GM12878 (cell line): Measurements from ENCODE around the gene GRAMD1A. TPM values are rescaled to one million over a fixed set of nuclear protein-coding genes. Genes with fewer than 3 reads are reported as not detected.

Experiments
- EZH2 ChIP-seq: IDR thresholded peaks from 2 replicates; pipeline ENCODE4 v1.6.1; 2012; ENCODE audit warnings: low read depth, mild to moderate bottlenecking, control low read depth, inconsistent platforms, low read length, borderline replicate concordance; ENCODE audit not compliant: control insufficient read depth
- JUNB ChIP-seq: IDR thresholded peaks from 2 replicates; pipeline ENCODE4 v1.6.1; 2016; ENCODE audit warnings: antibody characterized with exemption, mild to moderate bottlenecking
- PAX8 ChIP-seq: fragments of 450-650 bp; IDR thresholded peaks from 2 replicates; pipeline ENCODE4 v1.6.1; 2017; ENCODE audit warnings: mild to moderate bottlenecking, moderate library complexity
- RAD21 ChIP-seq: IDR thresholded peaks from 2 replicates; pipeline ENCODE4 v1.6.1; 2011; ENCODE audit warnings: mild to moderate bottlenecking, low read depth, low read length, moderate library complexity; ENCODE audit not compliant: insufficient read depth
- RELB ChIP-seq: fragments of 450-650 bp; IDR thresholded peaks from 2 replicates; pipeline ENCODE4 v1.6.1; 2017; ENCODE audit warnings: low read depth, mild to moderate bottlenecking, moderate library complexity
- RFX5 ChIP-seq: IDR thresholded peaks from 2 replicates; pipeline ENCODE4 v1.6.1; 2011; ENCODE audit warnings: low read depth, low read length, improper control_type of control experiment
- SP1 ChIP-seq: IDR thresholded peaks from one replicate; pipeline ENCODE4 v1.6.1; 2011; ENCODE audit warnings: low read depth, low read length
- SRF ChIP-seq, 2 experiments: IDR thresholded peaks; 2 replicates each; pipeline ENCODE4 v1.6.1; 2011; ENCODE audit warnings: low read depth in 2 of 2, low read length in 2 of 2, mild to moderate bottlenecking in 1 of 2, moderate library complexity in 1 of 2
- TARDBP ChIP-seq: IDR thresholded peaks from 2 replicates; pipeline ENCODE4 v1.6.1; 2016; ENCODE audit warnings: borderline replicate concordance
- TCF3 ChIP-seq: IDR thresholded peaks from 2 replicates; pipeline ENCODE4 v1.6.1; 2012; ENCODE audit warnings: low read depth, mild to moderate bottlenecking, low read length, borderline replicate concordance; ENCODE audit not compliant: insufficient read depth
- USF2 ChIP-seq: IDR thresholded peaks from 2 replicates; pipeline ENCODE4 v1.6.1; 2011; ENCODE audit warnings: low read depth, low read length, improper control_type of control experiment, borderline replicate concordance
- ZNF622 ChIP-seq: fragments of 450-650 bp; IDR thresholded peaks from 2 replicates; pipeline ENCODE4 v1.6.1; 2017; ENCODE audit warnings: mild to moderate bottlenecking, inconsistent platforms
- ZZZ3 ChIP-seq: IDR thresholded peaks from 2 replicates; pipeline ENCODE4 v1.6.1; 2011; ENCODE audit warnings: low read depth; ENCODE audit not compliant: control insufficient read depth, insufficient read length
- polyA plus RNA-seq, 11 experiments: library from polyadenylated mRNA; depleted of rRNA in 4 of 11; unstranded in 6 of 11; stranded (reverse) in 5 of 11; fragments of >200 nt; fragmentation: Nextera tagmentation in 4 of 11; fragmentation: Illumina TruSeq in 1 of 11; extraction: Ambion mirVana in 4 of 11; extraction: Trizol in 1 of 11; gene quantifications; 1 replicate in 1 of 11; 2 replicates in 10 of 11; pipeline versions ENCODE4 v1.2.1 to v1.2.3, GENCODE V29; 2011 to 2016; ENCODE audit warnings: inconsistent platforms in 2 of 11, missing spikeins in 2 of 11, low read depth in 1 of 11
- total RNA-seq, 4 experiments: library from RNA; depleted of rRNA in 3 of 4; stranded (reverse); fragments of >200 nt in 3 of 4; fragmentation: Illumina TruSeq in 1 of 4; extraction: Trizol in 1 of 4; gene quantifications; 2 replicates each; pipeline versions ENCODE4 v1.2.1 to v1.2.3, GENCODE V29; 2013 to 2021
- TF ChIP-seq, protein P1 (sequence below): fragments of 450-650 bp; IDR thresholded peaks from 2 replicates; pipeline ENCODE4 v1.6.1; 2018; ENCODE audit warnings: borderline replicate concordance, mild to moderate bottlenecking; ENCODE audit not compliant: partially characterized antibody
- TF ChIP-seq, protein P2 (sequence below): fragments of 450-650 bp; IDR thresholded peaks from 2 replicates; pipeline ENCODE4 v1.6.1; 2014; ENCODE audit warnings: mild to moderate bottlenecking
- TF ChIP-seq, protein P3 (sequence below): fragments of 150-350 bp; IDR thresholded peaks from 2 replicates; pipeline ENCODE4 v1.6.1; 2016; ENCODE audit warnings: low read depth, low read length

The GRAMD1A gene
- total and polyA plus RNA-seq, 10 of the 15 experiments (the other 5 are each of a cell fraction or from before 2014, with no cell fraction given), result 0.79 to 73.6 (median 35.3) TPM

- TF ChIP-seq, protein P1, sequence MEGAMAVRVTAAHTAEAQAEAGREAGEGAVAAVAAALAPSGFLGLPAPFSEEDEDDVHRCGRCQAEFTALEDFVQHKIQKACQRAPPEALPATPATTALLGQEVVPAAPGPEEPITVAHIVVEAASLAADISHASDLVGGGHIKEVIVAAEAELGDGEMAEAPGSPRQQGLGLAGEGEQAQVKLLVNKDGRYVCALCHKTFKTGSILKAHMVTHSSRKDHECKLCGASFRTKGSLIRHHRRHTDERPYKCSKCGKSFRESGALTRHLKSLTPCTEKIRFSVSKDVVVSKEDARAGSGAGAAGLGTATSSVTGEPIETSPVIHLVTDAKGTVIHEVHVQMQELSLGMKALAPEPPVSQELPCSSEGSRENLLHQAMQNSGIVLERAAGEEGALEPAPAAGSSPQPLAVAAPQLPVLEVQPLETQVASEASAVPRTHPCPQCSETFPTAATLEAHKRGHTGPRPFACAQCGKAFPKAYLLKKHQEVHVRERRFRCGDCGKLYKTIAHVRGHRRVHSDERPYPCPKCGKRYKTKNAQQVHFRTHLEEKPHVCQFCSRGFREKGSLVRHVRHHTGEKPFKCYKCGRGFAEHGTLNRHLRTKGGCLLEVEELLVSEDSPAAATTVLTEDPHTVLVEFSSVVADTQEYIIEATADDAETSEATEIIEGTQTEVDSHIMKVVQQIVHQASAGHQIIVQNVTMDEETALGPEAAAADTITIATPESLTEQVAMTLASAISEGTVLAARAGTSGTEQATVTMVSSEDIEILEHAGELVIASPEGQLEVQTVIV, result no peak
- TF ChIP-seq ZNF622, result no peak
- TF ChIP-seq JUNB, result no peak
- TF ChIP-seq, protein P2, sequence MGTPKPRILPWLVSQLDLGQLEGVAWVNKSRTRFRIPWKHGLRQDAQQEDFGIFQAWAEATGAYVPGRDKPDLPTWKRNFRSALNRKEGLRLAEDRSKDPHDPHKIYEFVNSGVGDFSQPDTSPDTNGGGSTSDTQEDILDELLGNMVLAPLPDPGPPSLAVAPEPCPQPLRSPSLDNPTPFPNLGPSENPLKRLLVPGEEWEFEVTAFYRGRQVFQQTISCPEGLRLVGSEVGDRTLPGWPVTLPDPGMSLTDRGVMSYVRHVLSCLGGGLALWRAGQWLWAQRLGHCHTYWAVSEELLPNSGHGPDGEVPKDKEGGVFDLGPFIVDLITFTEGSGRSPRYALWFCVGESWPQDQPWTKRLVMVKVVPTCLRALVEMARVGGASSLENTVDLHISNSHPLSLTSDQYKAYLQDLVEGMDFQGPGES, result no peak
- no peak for TF ChIP-seq SP1
- TF ChIP-seq SRF (IDR thresholded peaks at IDR 0.05; ENCODE audit: low read depth in 2 of 2, low read length in 2 of 2), result no peak
- no peak for TF ChIP-seq USF2
- no peak for TF ChIP-seq RFX5
- TF ChIP-seq TCF3, result no peak
- TF ChIP-seq RELB, result 0 out of 2 replicates have a peak, but pooled peaks have one; percentile 11
- TF ChIP-seq ZZZ3, result no peak
- peak; percentile 27; the same call in 1 of the 2 replicates for TF ChIP-seq TARDBP
- TF ChIP-seq EZH2, result no peak
- TF ChIP-seq, protein P3, sequence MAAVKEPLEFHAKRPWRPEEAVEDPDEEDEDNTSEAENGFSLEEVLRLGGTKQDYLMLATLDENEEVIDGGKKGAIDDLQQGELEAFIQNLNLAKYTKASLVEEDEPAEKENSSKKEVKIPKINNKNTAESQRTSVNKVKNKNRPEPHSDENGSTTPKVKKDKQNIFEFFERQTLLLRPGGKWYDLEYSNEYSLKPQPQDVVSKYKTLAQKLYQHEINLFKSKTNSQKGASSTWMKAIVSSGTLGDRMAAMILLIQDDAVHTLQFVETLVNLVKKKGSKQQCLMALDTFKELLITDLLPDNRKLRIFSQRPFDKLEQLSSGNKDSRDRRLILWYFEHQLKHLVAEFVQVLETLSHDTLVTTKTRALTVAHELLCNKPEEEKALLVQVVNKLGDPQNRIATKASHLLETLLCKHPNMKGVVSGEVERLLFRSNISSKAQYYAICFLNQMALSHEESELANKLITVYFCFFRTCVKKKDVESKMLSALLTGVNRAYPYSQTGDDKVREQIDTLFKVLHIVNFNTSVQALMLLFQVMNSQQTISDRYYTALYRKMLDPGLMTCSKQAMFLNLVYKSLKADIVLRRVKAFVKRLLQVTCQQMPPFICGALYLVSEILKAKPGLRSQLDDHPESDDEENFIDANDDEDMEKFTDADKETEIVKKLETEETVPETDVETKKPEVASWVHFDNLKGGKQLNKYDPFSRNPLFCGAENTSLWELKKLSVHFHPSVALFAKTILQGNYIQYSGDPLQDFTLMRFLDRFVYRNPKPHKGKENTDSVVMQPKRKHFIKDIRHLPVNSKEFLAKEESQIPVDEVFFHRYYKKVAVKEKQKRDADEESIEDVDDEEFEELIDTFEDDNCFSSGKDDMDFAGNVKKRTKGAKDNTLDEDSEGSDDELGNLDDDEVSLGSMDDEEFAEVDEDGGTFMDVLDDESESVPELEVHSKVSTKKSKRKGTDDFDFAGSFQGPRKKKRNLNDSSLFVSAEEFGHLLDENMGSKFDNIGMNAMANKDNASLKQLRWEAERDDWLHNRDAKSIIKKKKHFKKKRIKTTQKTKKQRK, result no peak
- no peak for TF ChIP-seq RAD21
- no peak for TF ChIP-seq PAX8
Observed at GRCh38 chr19:35000647-35001501, 751 bp downstream of the GRAMD1A start (continued).
